IMR-90 (cell line): Measurements from ENCODE around the gene CELSR2. TPM values are rescaled to one million over a fixed set of nuclear protein-coding genes. Genes with fewer than 3 reads are reported as not detected.

Source experiments
- ATAC-seq: fragments of 200-7000 bp; cut with Tn5 transposase; 2 replicates; pipeline ENCODE4 v1.9.1; 2020; ENCODE audit warnings: low read depth, mild to moderate bottlenecking, moderate library complexity
- BruUV-seq: library from RNA; stranded (reverse); fragments of 400-500 nt; replicated peaks from 2 replicates; lab custom pipeline; 2021; lab: Mats Ljungman, UMichigan
- CTCF ChIA-PET: fragments of 300-600 bp; formaldehyde crosslinking; extraction: SDS; loops from one replicate; lab custom pipeline; 2021; ENCODE audit warnings: antibody characterized with exemption; lab: Yijun Ruan, JAX
- POLR2A ChIA-PET: fragments of 300-600 bp; sonication (Branson Sonifier 250); formaldehyde crosslinking; loops from one replicate; lab custom pipeline; 2022; ENCODE audit warnings: antibody characterized with exemption; ENCODE audit not compliant: unreplicated experiment; lab: Charles Lee
- DNase-seq: peaks from one replicate; pipeline ENCODE4 v3.0.0; 2013
- H2AFZ ChIP-seq: replicated peaks from 2 replicates; pipeline ENCODE3; 2013; ENCODE audit warnings: low read length, mild to moderate bottlenecking; ENCODE audit not compliant: poor library complexity
- H2AK5ac ChIP-seq: 2 replicates; pipeline ENCODE4 v1.6.1; 2013; ENCODE audit warnings: low read depth, low read length, inconsistent platforms
- H2AK9ac ChIP-seq: replicated peaks from 2 replicates; pipeline ENCODE3; 2013; ENCODE audit warnings: mild to moderate bottlenecking, low read depth, low read length, moderate library complexity; ENCODE audit not compliant: poor library complexity
- H2BK120ac ChIP-seq: 2 replicates; pipeline ENCODE4 v1.6.1; 2013; ENCODE audit warnings: low read depth, low read length, inconsistent platforms
- H2BK15ac ChIP-seq: 3 replicates; pipeline ENCODE4 v1.6.1; 2013; ENCODE audit warnings: low read depth, low read length, inconsistent platforms
- H2BK20ac ChIP-seq: 2 replicates; pipeline ENCODE4 v1.6.1; 2013; ENCODE audit warnings: low read depth, mild to moderate bottlenecking, inconsistent platforms, low read length, moderate library complexity
- H2BK5ac ChIP-seq: 2 replicates; pipeline ENCODE4 v1.6.1; 2013; ENCODE audit warnings: mild to moderate bottlenecking, low read depth, low read length, inconsistent platforms; ENCODE audit not compliant: poor library complexity, severe bottlenecking
- H3K14ac ChIP-seq: replicated peaks from 2 replicates; pipeline ENCODE4 v1.6.1; 2013; ENCODE audit warnings: low read depth, low read length, inconsistent platforms
- H3K18ac ChIP-seq: 2 replicates; pipeline ENCODE4 v1.6.1; 2013; ENCODE audit warnings: low read depth, low read length, control low read depth
- H3K23ac ChIP-seq: 2 replicates; pipeline ENCODE4 v1.6.1; 2013; ENCODE audit warnings: low read depth, low read length, inconsistent platforms
- H3K27ac ChIP-seq: 2 replicates; pipeline ENCODE4 v1.5.1; 2013; ENCODE audit warnings: mild to moderate bottlenecking, control low read depth, low read length; ENCODE audit not compliant: insufficient read depth
- H3K27me3 ChIP-seq: 2 replicates; pipeline ENCODE4 v1.6.1; 2013; ENCODE audit warnings: low read length; ENCODE audit not compliant: control insufficient read depth, insufficient read depth
- H3K36me3 ChIP-seq: 2 replicates; pipeline ENCODE4 v1.6.1; 2013; ENCODE audit warnings: low read length, mixed read lengths; ENCODE audit not compliant: control insufficient read depth, insufficient read depth
- H3K4ac ChIP-seq: 2 replicates; pipeline ENCODE4 v1.6.1; 2013; ENCODE audit warnings: low read depth, low read length, inconsistent platforms
- H3K4me1 ChIP-seq: 2 replicates; pipeline ENCODE4 v1.6.1; 2013; ENCODE audit warnings: low read length, mixed read lengths; ENCODE audit not compliant: control insufficient read depth, insufficient read depth
- H3K4me2 ChIP-seq: 2 replicates; pipeline ENCODE4 v1.6.1; 2013; ENCODE audit warnings: low read depth, mild to moderate bottlenecking, control low read depth, low read length, moderate library complexity
- H3K4me3 ChIP-seq: 2 replicates; pipeline ENCODE4 v1.5.1; 2013; ENCODE audit warnings: low read depth, mild to moderate bottlenecking, control low read depth, low read length, moderate library complexity; ENCODE audit not compliant: insufficient read depth
- H3K56ac ChIP-seq: 2 replicates; pipeline ENCODE4 v1.6.1; 2013; ENCODE audit warnings: low read length, inconsistent platforms; ENCODE audit not compliant: insufficient read depth; ENCODE audit errors: extremely low read depth
- H3K79me1 ChIP-seq, 2 experiments: 2 replicates each; pipeline ENCODE4 v1.6.1; 2013; ENCODE audit warnings: low read length in 2 of 2, inconsistent platforms in 1 of 2, low read depth in 1 of 2
- H3K9ac ChIP-seq: 2 replicates; pipeline ENCODE4 v1.6.1; 2013; ENCODE audit warnings: low read depth, low read length, control low read depth
- H3K9me1 ChIP-seq: 2 replicates; pipeline ENCODE4 v1.6.1; 2013; ENCODE audit warnings: low read length, inconsistent platforms; ENCODE audit not compliant: insufficient read depth
- H3K9me3 ChIP-seq: 2 replicates; pipeline ENCODE4 v1.6.1; 2013; ENCODE audit warnings: low read length; ENCODE audit not compliant: control insufficient read depth, insufficient read depth
- H4K20me1 ChIP-seq: 2 replicates; pipeline ENCODE4 v1.6.1; 2013; ENCODE audit warnings: low read length, inconsistent platforms; ENCODE audit not compliant: insufficient read depth
- H4K5ac ChIP-seq: 2 replicates; pipeline ENCODE4 v1.6.1; 2013; ENCODE audit warnings: mild to moderate bottlenecking, low read depth, low read length, control low read depth
- H4K8ac ChIP-seq, 2 experiments: 2 replicates each; pipeline ENCODE4 v1.6.1; 2013; ENCODE audit warnings: low read depth in 2 of 2, low read length in 2 of 2, control low read depth in 1 of 2, inconsistent platforms in 1 of 2
- H4K91ac ChIP-seq: 2 replicates; pipeline ENCODE4 v1.6.1; 2013; ENCODE audit warnings: low read depth, low read length, inconsistent platforms; ENCODE audit not compliant: insufficient read depth
- BHLHE40 ChIP-seq: fragments of 150-350 bp; IDR thresholded peaks from 2 replicates; pipeline ENCODE4 v1.6.1; 2016; ENCODE audit warnings: mild to moderate bottlenecking, low read depth, low read length
- CHD1 ChIP-seq: IDR thresholded peaks from 2 replicates; pipeline ENCODE4 v1.6.1; 2012; ENCODE audit warnings: low read depth, low read length, improper control_type of control experiment
- NFE2L2 ChIP-seq: fragments of 150-350 bp; IDR thresholded peaks from 2 replicates; pipeline ENCODE4 v1.6.1; 2016; ENCODE audit warnings: low read depth, mild to moderate bottlenecking, low read length
- POLR2A ChIP-seq: IDR thresholded peaks from 2 replicates; pipeline ENCODE4 v1.6.1; 2012; ENCODE audit warnings: mild to moderate bottlenecking, low read depth, low read length
- RCOR1 ChIP-seq: IDR thresholded peaks from 2 replicates; pipeline ENCODE4 v1.6.1; 2012; ENCODE audit warnings: mild to moderate bottlenecking, low read length, improper control_type of control experiment; ENCODE audit not compliant: insufficient replicate concordance
- RFX5 ChIP-seq: IDR thresholded peaks from 2 replicates; pipeline ENCODE4 v1.8.0; 2012; ENCODE audit warnings: low read depth, mild to moderate bottlenecking, low read length, moderate library complexity
- SMC3 ChIP-seq: fragments of 150-350 bp; IDR thresholded peaks from 2 replicates; pipeline ENCODE4 v1.6.1; 2016; ENCODE audit warnings: low read depth, mild to moderate bottlenecking, antibody characterized with exemption, low read length, moderate library complexity
- WGBS, 2 experiments: methylation state at CpG; one replicate each; pipeline versions ENCODE4 v1.1.5 to v1.1.7; 2013; ENCODE audit warnings: missing lambda C conversion rate in 2 of 2; ENCODE audit not compliant: insufficient read length in 1 of 2; ENCODE audit errors: extremely low coverage in 2 of 2; 5-methylcytosine and 5-hydroxymethylcytosine counted together
- dilution Hi-C: fragments of 300-500 bp; cut with HindIII; formaldehyde crosslinking; loops from one replicate; pipeline ENCODE4 v1.14.3; 2018; ENCODE audit warnings: low sequenced_read_pairs; ENCODE audit not compliant: unreplicated experiment
- in situ Hi-C: fragments of 300-500 bp; cut with MboI; formaldehyde crosslinking; loops from 3 replicates; pipeline ENCODE4 v1.14.3; 2019; ENCODE audit warnings: low sequenced_read_pairs, inconsistent platforms, mixed read lengths
- intact Hi-C: fragments of 100-400 bp; cut with micrococcal nuclease; formaldehyde crosslinking; loops from 2 replicates; pipeline ENCODE4 v1.10.0; 2022
- polyA plus RNA-seq, 3 experiments: library from polyadenylated mRNA; depleted of rRNA; stranded (reverse); fragments of >200 nt; gene quantifications; 2 replicates each; pipeline ENCODE4 v1.2.3, GENCODE V29; 2012; ENCODE audit warnings: low replicate concordance in 1 of 3
- total RNA-seq: library from RNA; depleted of rRNA; stranded (reverse); fragments of >200 nt; gene quantifications from 2 replicates; pipeline ENCODE4 v1.2.3, GENCODE V29; 2012

The CELSR2 gene
- total and polyA plus RNA-seq, 2 of the 4 experiments (the other 2 are of a cell fraction): 1.3 to 5.3 TPM

- Histone ChIP-seq H3K14ac (no peak overlapping the region), H3K4me2 (no peak overlapping the region), H3K9ac (no peak overlapping the region), H3K56ac (no peak overlapping the region), H4K20me1 (no peaks in the 10 kb centered on the region), H3K4me1 (peaks cover 14% of the 10 kb centered on the region), H2BK5ac (no peak overlapping the region), H3K4ac (no peak overlapping the region), H3K79me1 (0 out of 4 replicates have a peak, but pooled peaks cover 0 to 8% of the 10 kb centered on the region in 2 experiments), H3K23ac (no peak overlapping the region), H2AK5ac (peak overlapping the region; percentile 49; the same call in 1 of the 2 replicates), H4K5ac (no peak overlapping the region), H4K8ac (no peak overlapping the region), H3K9me1 (no peaks in the 10 kb centered on the region; the same call in 1 of the 2 replicates), H2BK15ac (no peak overlapping the region), H3K27me3 (no peaks in the 10 kb centered on the region), H3K9me3 (no peaks in the 10 kb centered on the region), H3K36me3 (no peaks in the 10 kb centered on the region), H2BK120ac (no peak overlapping the region), H4K91ac (no peak overlapping the region), H2AK9ac (no peak overlapping the region), H3K18ac (no peak overlapping the region), H2AFZ (no peak overlapping the region), H3K27ac (no peak overlapping the region), H3K4me3 (no peak overlapping the region), H2BK20ac (no peak overlapping the region)
- WGBS, 2 experiments: no CpG with 5 or more reads among the region's 5 CpGs
- DNase-seq (no peak), ATAC-seq (no peak)
- dilution Hi-C loops (no loop called here), intact Hi-C loops (no loop called here), in situ Hi-C loops (no loop called here)
- BruUV-seq: no TSS peak
- CTCF ChIA-PET: no interaction called here
- TF ChIP-seq BHLHE40: no peak
- no peak for TF ChIP-seq RFX5
- TF ChIP-seq CHD1: no peak
- TF ChIP-seq NFE2L2: no peak
- TF ChIP-seq POLR2A: no peak
- TF ChIP-seq SMC3: no peak
- TF ChIP-seq RCOR1: no peak
- POLR2A ChIA-PET: no interaction called here
Measured at GRCh38 chr1:109255678-109256077, 6.3 kb downstream of the CELSR2 start.
